Activated naive CD4-positive, alpha-beta T cell treated with anti-CD3 and anti-CD28 coated beads, Interleukin-2, amount 10 ng/mL, durations not matched to agents 5 hours and 36 hours (primary cell): Measurements from ENCODE around the gene ARL13A. TPM values are rescaled to one million over a fixed set of nuclear protein-coding genes. Genes with fewer than 3 reads are reported as not detected.

Experiments
- total RNA-seq, 2 experiments: library from RNA; stranded (reverse); gene quantifications; one replicate each; pipeline ENCODE4 v1.2.3, GENCODE V29; 2021

Gene ARL13A
- total RNA-seq = not detected

DNA sequence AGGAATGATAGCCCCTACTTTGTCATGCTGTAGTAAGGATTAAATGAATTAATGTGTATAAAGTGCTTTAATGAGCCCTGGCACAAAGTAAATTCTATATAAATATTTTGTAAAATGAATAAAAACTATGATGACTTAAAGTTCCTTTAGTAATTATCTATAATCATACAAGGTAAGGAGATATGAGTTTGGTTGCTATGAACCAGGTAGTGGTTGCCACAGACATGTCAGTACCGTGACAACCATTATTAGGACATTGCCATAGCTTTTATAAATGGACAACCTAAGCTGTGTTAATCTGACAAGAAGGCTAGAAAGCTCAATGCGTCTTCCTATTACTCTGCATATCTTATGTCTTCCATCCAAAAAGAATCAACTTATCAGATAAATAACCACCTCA is at the start of gene ARL13A:
Gene ARL13A, plus strand, starts transcription at position 301 of the 400 bp plus-strand sequence. CDS start 3,982 bp downstream, outside the sequence.

DNA sequence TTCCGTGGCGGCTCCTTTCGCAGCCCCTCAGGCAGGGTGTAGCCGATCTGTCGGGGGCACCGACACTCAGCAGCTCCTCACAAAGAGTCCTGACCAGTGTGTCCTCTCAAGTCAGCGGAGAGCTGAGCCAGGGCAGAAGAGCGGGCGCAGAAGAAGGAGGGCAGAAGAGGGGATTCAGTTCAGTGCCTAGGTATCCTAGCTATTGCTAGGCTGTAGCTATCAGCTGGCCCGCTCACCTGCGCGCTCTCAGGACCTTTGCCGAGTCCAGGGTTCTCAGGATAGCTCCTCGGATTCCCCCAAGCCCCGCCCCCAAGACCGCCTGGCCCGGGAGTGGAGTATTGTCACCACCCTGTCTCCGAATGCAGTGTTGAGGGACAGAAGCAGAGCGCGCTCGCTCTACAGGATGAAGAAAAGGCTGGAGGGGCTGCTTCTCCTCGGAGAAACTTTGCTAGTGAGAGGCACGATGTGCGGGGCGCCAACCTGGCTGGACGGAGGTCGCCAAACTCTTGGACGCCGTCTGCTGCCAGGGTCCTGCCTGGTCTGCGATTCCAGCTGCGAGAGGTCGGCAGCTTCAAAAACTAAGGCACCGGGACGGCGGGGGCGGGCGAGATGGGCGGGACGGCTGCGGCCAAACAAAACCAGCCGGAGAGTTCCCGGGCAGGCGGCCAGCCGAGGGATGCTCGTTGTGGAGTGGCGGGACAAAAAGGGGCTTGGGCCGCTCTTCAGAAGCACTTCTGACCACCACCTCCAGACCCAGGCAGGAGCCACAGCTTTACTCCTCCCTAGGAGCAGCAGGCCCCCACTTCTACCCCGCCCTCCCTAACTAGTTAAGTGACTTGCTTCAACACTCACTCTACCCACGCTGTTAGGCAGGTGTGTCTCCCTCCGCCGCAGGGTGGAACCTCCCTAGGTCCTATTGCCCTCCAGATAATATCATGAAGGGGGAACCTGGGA is 40.6 kb upstream of the ARL13A start, which contains the start of gene XKRX:
Gene XKRX, minus strand, starts transcription at position 258 of the 954 bp plus-strand sequence. CDS start 613 bp downstream, outside the sequence.

Other genes with a start within 250 kb of the ARL13A start
- not detected for gene SYTL4, start 237.6 kb upstream of the ARL13A start, total RNA-seq
- 10 to 100 TPM; 27.3 to 28.0 TPM for gene CSTF2, start 149.3 kb upstream of the ARL13A start, total RNA-seq
- gene NOX1, start 95.3 kb upstream of the ARL13A start, total RNA-seq = not detected
- under 1 TPM; 0.12 to 0.15 TPM for gene XKRX, start 40.8 kb upstream of the ARL13A start, total RNA-seq
- 10 to 100 TPM; 22.7 to 26.4 TPM for gene TRMT2B, start 82.4 kb downstream of the ARL13A start, total RNA-seq
- not detected for gene TMEM35A, start 109.2 kb downstream of the ARL13A start, total RNA-seq
- gene CENPI, start 128.5 kb downstream of the ARL13A start, total RNA-seq = 10 to 100 TPM; 18.9 to 19.5 TPM